GM12892 (cell line): ENCODE results near the gene MIB1.

Experiments used
- POLR2A ChIP-seq: IDR thresholded peaks from 2 replicates; pipeline ENCODE4 v1.6.1; 2011; ENCODE audit warnings: low read depth, low read length, control low read depth
- TAF1 ChIP-seq: IDR thresholded peaks from 2 replicates; pipeline ENCODE4 v1.6.1; 2011; ENCODE audit warnings: low read depth, mild to moderate bottlenecking, control low read depth, low read length, borderline replicate concordance

DNA sequence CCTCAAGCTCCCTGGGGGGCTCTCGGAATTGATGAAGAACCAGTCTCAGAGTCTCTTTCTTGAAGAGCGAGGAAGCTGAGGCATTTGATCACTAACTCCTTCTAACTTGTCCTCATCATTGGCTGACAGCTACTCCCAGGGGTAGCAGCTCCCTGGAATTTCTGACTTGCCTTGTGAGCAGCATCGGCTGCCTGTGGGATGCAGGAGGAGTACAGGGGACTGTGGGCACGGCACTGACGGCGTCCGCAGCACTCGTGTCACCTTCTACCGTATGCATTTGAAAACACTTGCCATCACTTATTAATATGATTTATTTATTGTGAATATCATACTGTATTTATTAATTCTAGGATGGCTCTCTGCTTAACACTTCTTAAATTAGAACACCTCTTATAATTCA is 175.0 kb downstream of the MIB1 start:
- TF ChIP-seq POLR2A (no peak), TAF1 (no peak)
